Nephron progenitor cell (in vitro differentiated cells): ENCODE data around the gene NXPH4.

Experiments used
- DNase-seq: peaks from one replicate; pipeline ENCODE4 v3.0.0; 2021
- H3K27ac Mint-ChIP-seq: 2 replicates; pipeline ENCODE4 v1.8.0; 2021; ENCODE audit warnings: mild to moderate bottlenecking, moderate library complexity, mixed read lengths
- H3K27me3 Mint-ChIP-seq: 2 replicates; pipeline ENCODE4 v1.8.0; 2021; ENCODE audit warnings: mild to moderate bottlenecking, low read depth, mixed read lengths; ENCODE audit not compliant: poor library complexity
- H3K36me3 Mint-ChIP-seq: 2 replicates; pipeline ENCODE4 v1.8.0; 2021; ENCODE audit warnings: low read depth, mixed read lengths
- H3K4me1 Mint-ChIP-seq: 2 replicates; pipeline ENCODE4 v1.8.0; 2021; ENCODE audit warnings: mixed read lengths
- H3K4me3 Mint-ChIP-seq: 2 replicates; pipeline ENCODE4 v1.8.0; 2021; ENCODE audit warnings: mild to moderate bottlenecking, moderate library complexity, mixed read lengths
- H3K9me3 Mint-ChIP-seq: 2 replicates; pipeline ENCODE4 v1.8.0; 2021; ENCODE audit warnings: mild to moderate bottlenecking, moderate library complexity, mixed read lengths
- CTCF ChIP-seq: fragments of 200-600 bp; sonication (generic); IDR thresholded peaks from 2 replicates; pipeline ENCODE4 v1.5.0; 2021; ENCODE audit warnings: antibody characterized with exemption

Gene NXPH4

GRCh38 chr12:57258977-57259970 is 42.7 kb downstream of the NXPH4 start:
- H3K36me3 Mint-ChIP-seq = peaks cover 37% of the 10 kb centered on the region
- no peak for DNase-seq
- no peaks in the 10 kb centered on the region for H3K9me3 Mint-ChIP-seq
- peaks cover 34% of the 10 kb centered on the region for H3K4me1 Mint-ChIP-seq
- H3K27ac Mint-ChIP-seq = no peak overlapping the region
- peaks cover 3% of the 10 kb centered on the region for H3K27me3 Mint-ChIP-seq
- TF ChIP-seq CTCF = no peak
- H3K4me3 Mint-ChIP-seq = no peak overlapping the region

- no peak for TF ChIP-seq CTCF
- peaks cover 34% of the 10 kb centered on the region for H3K4me1 Mint-ChIP-seq
Observed at GRCh38 chr12:57260366-57260765, 43.8 kb downstream of the NXPH4 start.

GRCh38 chr12:57261428-57261865 is 44.9 kb downstream of the NXPH4 start:
- peak overlapping the region; percentile 88 for H3K27ac Mint-ChIP-seq
- peaks cover 34% of the 10 kb centered on the region for H3K4me1 Mint-ChIP-seq
- DNase-seq = no peak
- no peak overlapping the region for H3K4me3 Mint-ChIP-seq
- peaks cover 34% of the 10 kb centered on the region for H3K36me3 Mint-ChIP-seq
- TF ChIP-seq CTCF = no peak
- H3K9me3 Mint-ChIP-seq = no peaks in the 10 kb centered on the region
- peaks cover 3% of the 10 kb centered on the region for H3K27me3 Mint-ChIP-seq

More at GRCh38 chr12:57260366-57260765, 43.8 kb downstream of the NXPH4 start:
- no peak for DNase-seq
- H3K9me3 Mint-ChIP-seq = no peaks in the 10 kb centered on the region
- peaks cover 41% of the 10 kb centered on the region for H3K36me3 Mint-ChIP-seq
- H3K27ac Mint-ChIP-seq = no peak overlapping the region
- no peak overlapping the region for H3K4me3 Mint-ChIP-seq
- peaks cover 3% of the 10 kb centered on the region for H3K27me3 Mint-ChIP-seq

GRCh38 chr12:57262126-57262822 is 45.7 kb downstream of the NXPH4 start:
- Mint-ChIP-seq H3K9me3 (no peaks in the 10 kb centered on the region), H3K4me3 (no peak overlapping the region)
- TF ChIP-seq CTCF = no peak

GRCh38 chr12:57263096-57263495 is 46.5 kb downstream of the NXPH4 start:
- Mint-ChIP-seq H3K4me1 (peaks cover 30% of the 10 kb centered on the region), H3K27me3 (peaks cover 3% of the 10 kb centered on the region), H3K9me3 (no peaks in the 10 kb centered on the region), H3K27ac (peak overlapping the region; percentile 22), H3K4me3 (no peak overlapping the region), H3K36me3 (peaks cover 43% of the 10 kb centered on the region)
- TF ChIP-seq CTCF = no peak
- DNase-seq = no peak

More at GRCh38 chr12:57262126-57262822, 45.7 kb downstream of the NXPH4 start:
- peaks cover 3% of the 10 kb centered on the region for H3K27me3 Mint-ChIP-seq
- peaks cover 37% of the 10 kb centered on the region for H3K36me3 Mint-ChIP-seq
- DNase-seq = no peak
- peaks cover 30% of the 10 kb centered on the region for H3K4me1 Mint-ChIP-seq
- peak overlapping the region; percentile 24 for H3K27ac Mint-ChIP-seq
